ENCODE measurements around the gene SUMF2.
"Not testable (repeated sequence)": the region's sequence is repeated elsewhere in the genome, so short reads cannot be mapped to it uniquely, and the experiment has no call there.

Gene SUMF2

DNA sequence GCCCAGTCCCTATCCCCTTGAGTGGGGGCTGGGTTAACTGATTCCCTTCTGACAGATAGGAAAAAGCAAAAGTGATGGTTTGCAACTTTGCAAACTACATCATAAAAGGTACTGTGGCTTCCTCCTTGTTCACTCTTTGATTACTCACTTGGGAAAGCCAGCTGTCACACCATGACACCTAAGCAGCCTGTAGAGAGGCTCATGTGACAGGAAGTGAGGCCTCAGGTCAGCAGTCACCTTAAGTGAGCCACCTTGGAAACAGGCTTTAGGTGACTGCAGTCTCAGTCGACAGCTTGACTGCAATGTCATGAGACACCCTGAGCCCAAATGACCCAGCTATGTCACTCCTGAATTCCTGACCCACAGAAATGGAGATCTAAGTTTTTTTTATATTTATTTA, 46.5 kb downstream of the SUMF2 start:
- peak; percentile 69 for DNase-seq

DNA sequence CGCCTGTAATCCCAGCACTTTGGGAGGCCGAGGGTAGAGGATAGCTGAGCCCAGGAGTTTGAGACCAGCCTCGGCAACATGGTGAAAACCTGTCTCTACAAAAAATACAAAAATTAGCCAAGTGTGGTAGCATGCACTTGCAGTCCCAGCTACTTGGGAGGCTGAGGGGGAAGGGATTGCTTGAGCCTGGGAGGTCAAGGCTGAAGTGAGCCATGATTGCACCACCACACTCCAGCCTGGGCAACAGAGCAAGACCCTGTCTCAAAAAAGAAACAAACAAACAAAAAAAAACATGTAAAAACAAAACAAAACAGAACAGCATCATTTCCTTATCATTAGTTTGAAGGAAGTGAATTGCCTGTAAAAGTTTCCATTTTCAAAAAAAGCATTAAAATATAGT, 48.2 kb downstream of the SUMF2 start:
- not testable (repeated sequence) for DNase-seq

DNA sequence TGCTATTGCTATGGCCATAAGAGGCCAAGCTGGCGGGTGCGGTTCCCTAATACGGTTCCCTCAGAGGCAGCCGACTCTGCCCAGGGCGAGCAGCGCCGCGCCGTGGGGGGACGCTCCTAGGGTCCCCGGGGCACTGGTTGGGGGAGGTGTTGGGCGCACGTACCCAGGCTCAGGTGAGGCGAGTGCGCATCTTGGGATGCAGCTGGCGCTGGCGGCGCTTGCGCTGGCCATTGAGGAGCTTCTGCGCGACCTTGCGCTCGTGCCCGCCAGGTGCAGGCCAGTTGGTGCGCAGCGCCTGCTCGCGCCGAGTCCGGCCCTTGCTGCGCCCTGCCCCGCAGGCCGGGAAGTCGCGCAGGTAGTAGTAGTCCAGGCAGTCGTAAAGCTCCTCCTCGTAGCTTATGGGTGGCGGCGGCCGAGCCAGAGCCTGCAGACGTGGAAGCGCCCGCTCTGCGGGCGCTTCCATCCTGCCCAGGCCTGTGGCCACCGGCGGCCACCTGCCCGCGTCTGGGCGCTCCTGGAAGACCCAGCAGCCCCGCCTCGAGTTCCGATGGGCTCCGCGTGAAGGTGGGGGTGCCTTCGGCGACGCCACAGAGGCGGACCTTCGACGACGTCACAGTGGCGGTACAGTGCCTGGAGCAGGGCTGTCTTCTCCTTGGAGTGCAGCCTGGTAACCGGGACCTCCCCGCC, 51.9 kb downstream of the SUMF2 start, which contains the start of gene NUPR2:
Gene NUPR2, minus strand, starts transcription at position 566 of the 687 bp plus-strand sequence. Its CDS starts 103 bp downstream, at position 463.
- DNase-seq = peak; percentile 88

DNA sequence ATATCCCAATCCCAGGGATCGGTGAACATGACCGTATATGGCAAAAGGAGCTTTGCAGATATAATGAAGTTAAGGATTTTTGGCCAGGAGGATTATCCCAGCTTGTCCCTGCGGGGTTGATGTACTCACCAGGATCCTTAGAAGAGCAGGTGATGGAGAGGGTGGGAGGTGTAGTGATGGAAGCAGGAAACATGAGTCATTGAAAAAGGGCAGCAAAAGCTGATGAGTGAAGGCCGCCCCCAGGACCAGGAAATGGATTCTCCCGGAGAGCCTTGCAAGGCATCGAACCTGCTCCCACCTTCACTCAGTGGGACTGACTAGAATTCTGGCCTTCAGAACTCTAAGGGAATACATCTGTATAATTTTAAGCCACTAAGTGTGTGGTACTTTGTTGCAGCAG, 57.4 kb downstream of the SUMF2 start:
- DNase-seq = peak; percentile 15

- DNase-seq = no peak
Measured at GRCh38 chr7:56124981-56125380, 60.9 kb downstream of the SUMF2 start.

GRCh38 chr7:56125831-56126230, 61.7 kb downstream of the SUMF2 start:
- DNase-seq = no peak

DNA sequence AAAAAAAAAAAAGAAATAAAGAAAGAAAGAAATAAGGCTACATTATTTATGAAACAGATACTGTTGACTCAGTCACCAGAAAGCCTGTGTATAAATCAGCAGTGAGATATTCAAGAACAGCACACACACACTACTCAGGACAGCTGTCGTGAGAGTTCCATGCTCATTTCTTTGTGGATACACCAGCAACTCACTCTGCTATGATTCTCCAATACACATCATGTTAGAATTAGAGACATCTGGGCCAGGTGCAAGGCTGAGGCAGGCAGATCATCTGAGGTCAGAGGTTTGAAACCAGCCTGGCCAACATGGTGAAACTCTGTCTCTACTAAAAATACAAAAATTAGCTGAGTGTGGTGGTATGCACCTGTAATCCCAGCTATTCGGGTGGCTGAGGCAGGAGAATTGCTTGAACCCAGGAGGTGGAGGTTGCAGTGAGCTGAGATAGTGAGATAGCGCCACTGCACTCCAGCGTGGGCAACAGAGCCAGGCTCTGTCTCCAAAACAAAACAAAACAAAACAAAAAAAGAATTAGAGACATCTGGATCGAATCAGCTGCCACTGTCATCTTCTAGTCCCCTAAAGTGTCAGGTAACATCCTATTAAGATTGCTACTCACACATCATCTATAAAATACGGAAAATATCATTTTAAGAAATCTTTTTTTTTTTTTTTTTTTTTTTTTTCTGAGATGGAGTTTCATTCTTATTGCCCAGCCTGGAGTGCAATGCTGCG, 63.3 kb downstream of the SUMF2 start:
- no peak for DNase-seq
